ENCODE data around the gene HERC2. TPM values are rescaled to one million over a fixed set of nuclear protein-coding genes. Genes with fewer than 3 reads are reported as not detected.

HERC2 gene
- total and polyA plus RNA-seq, 2 of the 4 experiments (the other 2 are of a cell fraction): 20.8 to 28.9 TPM

GRCh38 chr15:28267727-28268126 is 54.3 kb downstream of the HERC2 start:
- peaks cover 9% of the 10 kb centered on the region; the same call in 1 of the 2 replicates for H3K9me1 ChIP-seq (ENCODE audit: insufficient read depth, low read length)
- H2AK5ac ChIP-seq (ENCODE audit: low read depth, low read length): no peak overlapping the region
- H3K79me1 ChIP-seq (ENCODE audit: low read depth in 1 of 2, low read length in 2 of 2): peaks cover 20 to 22% of the 10 kb centered on the region in 2 experiments; a peak in 3 of 4 replicates
- no peak overlapping the region for H3K27ac ChIP-seq (ENCODE audit: insufficient read depth, low read length)
- peak overlapping the region; percentile 66 for H2AK9ac ChIP-seq (replicated peaks; ENCODE audit: low read depth, low read length, poor library complexity)
- peaks cover under 1% of the 10 kb centered on the region; the same call in 1 of the 2 replicates for H4K20me1 ChIP-seq (ENCODE audit: insufficient read depth, low read length)
- H4K91ac ChIP-seq (ENCODE audit: insufficient read depth, low read depth, low read length): no peak overlapping the region
- in situ Hi-C loops (cut with MboI; ENCODE audit: low sequenced_read_pairs) (no loop called here), intact Hi-C loops (cut with micrococcal nuclease) (loop anchor here (10.0 kb wide), 1 partner anchor 103 kb away; no protein-coding TSS in a partner anchor), dilution Hi-C loops (cut with HindIII; ENCODE audit: low sequenced_read_pairs, unreplicated experiment) (no loop called here)
- H3K4ac ChIP-seq (ENCODE audit: low read depth, low read length): no peak overlapping the region
- H3K4me2 ChIP-seq (ENCODE audit: low read depth, low read length): no peak overlapping the region
- H4K8ac ChIP-seq (ENCODE audit: low read depth in 2 of 2, low read length in 2 of 2): no peak overlapping the region
- H2AFZ ChIP-seq (replicated peaks; ENCODE audit: low read length, poor library complexity): no peak overlapping the region
- no peaks in the 10 kb centered on the region for H3K4me1 ChIP-seq (ENCODE audit: control insufficient read depth, insufficient read depth, low read length)
- H3K23ac ChIP-seq (ENCODE audit: low read depth, low read length): no peak overlapping the region
- H3K56ac ChIP-seq (ENCODE audit: extremely low read depth, insufficient read depth, low read length): no peak overlapping the region
- DNase-seq (no peak), ATAC-seq (ENCODE audit: low read depth) (no peak)
- ChIA-PET CTCF (no interaction called here), POLR2A (ENCODE audit: unreplicated experiment) (no interaction called here)
- no peak overlapping the region for H3K4me3 ChIP-seq (ENCODE audit: insufficient read depth, low read depth, low read length)
- no peak overlapping the region for H2BK120ac ChIP-seq (ENCODE audit: low read depth, low read length)
- H4K5ac ChIP-seq (ENCODE audit: low read depth, low read length): no peak overlapping the region
- no TSS peak for BruUV-seq (replicated peaks)
- H3K9ac ChIP-seq (ENCODE audit: low read depth, low read length): no peak overlapping the region
- no peak overlapping the region for H2BK15ac ChIP-seq (ENCODE audit: low read depth, low read length)
- H2BK20ac ChIP-seq (ENCODE audit: low read depth, low read length): no peak overlapping the region
- no peak overlapping the region for H3K18ac ChIP-seq (ENCODE audit: low read depth, low read length)
- no peaks in the 10 kb centered on the region for H3K27me3 ChIP-seq (ENCODE audit: control insufficient read depth, insufficient read depth, low read length)
- no peak overlapping the region for H3K14ac ChIP-seq (replicated peaks; ENCODE audit: low read depth, low read length)
- TF ChIP-seq BHLHE40 (IDR thresholded peaks at IDR 0.05; ENCODE audit: low read depth, low read length) (no peak), MAFK (IDR thresholded peaks at IDR 0.05; ENCODE audit: low read depth, low read length) (no peak), MAZ (IDR thresholded peaks at IDR 0.05; ENCODE audit: borderline replicate concordance, low read depth, low read length) (no peak), POLR2A (IDR thresholded peaks at IDR 0.05; ENCODE audit: low read depth, low read length) (no peak), FOS (IDR thresholded peaks at IDR 0.05; ENCODE audit: low read depth, low read length) (no peak), USF2 (IDR thresholded peaks at IDR 0.05; ENCODE audit: low read depth, low read length) (no peak), RFX5 (IDR thresholded peaks at IDR 0.05; ENCODE audit: low read depth, low read length) (no peak)
- H3K9me3 ChIP-seq (ENCODE audit: control insufficient read depth, insufficient read depth, low read length): no peaks in the 10 kb centered on the region
- no peak overlapping the region for H2BK5ac ChIP-seq (ENCODE audit: low read depth, low read length, poor library complexity, severe bottlenecking)
- H3K36me3 ChIP-seq (ENCODE audit: control insufficient read depth, insufficient read depth, low read length): peaks cover 59% of the 10 kb centered on the region
